ENCODE data around the gene PCDHGC3. TPM values are rescaled to one million over a fixed set of nuclear protein-coding genes. Genes with fewer than 3 reads are reported as not detected.

The PCDHGC3 gene
- total and polyA plus RNA-seq, 9 of the 15 experiments (the other 6 are each of a cell fraction or from before 2014, with no cell fraction given), result 0.07 TPM; not detected in 8

- no peak for DNase-seq (ENCODE audit: extremely low read depth in 1 of 4, low spot score in 3 of 4)
- TF ChIP-seq MTA2 (IDR thresholded peaks at IDR 0.05; ENCODE audit: low read depth) (no peak), XRCC5 (IDR thresholded peaks at IDR 0.05; ENCODE audit: low read depth, low read length) (no peak), SREBF1 (IDR thresholded peaks at IDR 0.05; ENCODE audit: borderline replicate concordance, low read depth, low read length) (no peak), NELFE (IDR thresholded peaks at IDR 0.05; ENCODE audit: insufficient read depth, insufficient read length) (no peak), SRSF7 (optimal IDR thresholded peaks at IDR 0.05; ENCODE audit: low read depth, low read length) (no peak), PREB (CRISPR knock-in tag; IDR thresholded peaks at IDR 0.05) (no peak), CBFB (CRISPR knock-in tag; IDR thresholded peaks at IDR 0.05) (no peak), AFF4 (CRISPR knock-in tag; IDR thresholded peaks at IDR 0.05) (no peak), BCL6 (CRISPR knock-in tag; IDR thresholded peaks at IDR 0.05) (no peak), ZNF277 (CRISPR knock-in tag; IDR thresholded peaks at IDR 0.05; ENCODE audit: borderline replicate concordance) (no peak)
- TF ChIP-seq, protein P1, sequence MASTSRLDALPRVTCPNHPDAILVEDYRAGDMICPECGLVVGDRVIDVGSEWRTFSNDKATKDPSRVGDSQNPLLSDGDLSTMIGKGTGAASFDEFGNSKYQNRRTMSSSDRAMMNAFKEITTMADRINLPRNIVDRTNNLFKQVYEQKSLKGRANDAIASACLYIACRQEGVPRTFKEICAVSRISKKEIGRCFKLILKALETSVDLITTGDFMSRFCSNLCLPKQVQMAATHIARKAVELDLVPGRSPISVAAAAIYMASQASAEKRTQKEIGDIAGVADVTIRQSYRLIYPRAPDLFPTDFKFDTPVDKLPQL (IDR thresholded peaks at IDR 0.05; ENCODE audit: extremely low read depth, insufficient read length), result no peak
- ATAC-seq, result no peak
- in situ Hi-C loops (cut with MboI) (no loop called here), intact Hi-C loops (cut with micrococcal nuclease) (no loop called here)
- ChIA-PET POLR2A (interaction anchor here (0.7 kb wide), 1 partner anchor 84 kb away, joined by 3 read pairs; no protein-coding TSS in a partner anchor), CTCF (ENCODE audit: low intra/inter-chr PET ratio) (no interaction called here)
- Histone ChIP-seq H3K4me3 (no peak overlapping the region), H3K27me3 (ENCODE audit: control insufficient read depth in 2 of 2, insufficient read depth in 2 of 2, low read length in 2 of 2) (peaks cover 10 to 32% of the 10 kb centered on the region in 2 experiments; a peak in 3 of 5 replicates), H3K4me1 (replicated peaks in 1 of 2; ENCODE audit: control insufficient read depth in 2 of 2, insufficient read depth in 2 of 2, low read length in 2 of 2) (peaks cover 0 to 22% of the 10 kb centered on the region in 2 experiments; a peak in 2 of 5 replicates), H3K9ac (ENCODE audit: insufficient read depth in 1 of 2, low read depth in 2 of 2, low read length in 2 of 2) (no peak overlapping the region), H4K20me1 (replicated peaks; ENCODE audit: control insufficient read depth, insufficient read depth, low read length) (no peaks in the 10 kb centered on the region), H2AFZ (ENCODE audit: low read depth, low read length) (no peak overlapping the region), H3K36me3 (ENCODE audit: control insufficient read depth, insufficient read depth, low read length) (no peaks in the 10 kb centered on the region), H3K27ac (ENCODE audit: extremely low read depth, low read depth, low read length) (no peak overlapping the region), H3K9me3 (replicated peaks; ENCODE audit: control insufficient read depth, insufficient read depth, low read depth, low read length) (no peaks in the 10 kb centered on the region; the same call in 1 of the 2 replicates), H3K4me2 (ENCODE audit: insufficient read depth, low read length) (no peak overlapping the region), H3K9me1 (ENCODE audit: control insufficient read depth, insufficient read depth, low read length) (no peaks in the 10 kb centered on the region), H3K79me2 (ENCODE audit: control insufficient read depth, insufficient read depth, low read length) (no peaks in the 10 kb centered on the region)
- WGBS (ENCODE audit: insufficient coverage, low coverage, missing lambda C conversion rate), result 67% methylated on average over 36 of the region's 37 CpGs
- BruUV-seq (replicated peaks), result no TSS peak
- no peak for FAIRE-seq
Observed at GRCh38 chr5:141431286-141431685, 44.5 kb upstream of the PCDHGC3 start.
